GM19397 (cell line): ENCODE results near the gene PPP1R13L.

Experiments
- ATAC-seq: cut with Tn5 transposase; IDR thresholded peaks from one replicate; pipeline ENCODE4 v1.9.1; 2021; ENCODE audit warnings: mild to moderate bottlenecking, moderate library complexity; ENCODE audit not compliant: unreplicated experiment

PPP1R13L gene

GRCh38 chr19:45407091-45407375 is 2.2 kb upstream of the PPP1R13L start:
- no peak for ATAC-seq

- ATAC-seq: peak; percentile 61
These were observed 1.6 kb upstream of the PPP1R13L start, which contains the start of gene POLR1G for GRCh38 chr19:45406226-45407090. Gene POLR1G (plus strand): TSS chr19:45406644. CDS start chr19:45406697, 53 bp downstream.

GRCh38 chr19:45405435-45406225 is 761 bp upstream of the PPP1R13L start:
- peak; percentile 52 for ATAC-seq

- no peak for ATAC-seq
These were observed 900 bp downstream of the PPP1R13L start for GRCh38 chr19:45403781-45404556.

GRCh38 chr19:45403272-45403671 is 1.6 kb downstream of the PPP1R13L start:
- ATAC-seq: no peak

GRCh38 chr19:45402298-45403061 is 2.4 kb downstream of the PPP1R13L start:
- no peak for ATAC-seq

- no peak for ATAC-seq
These were observed 3.1 kb downstream of the PPP1R13L start for GRCh38 chr19:45401815-45402214.

GRCh38 chr19:45400192-45400591 is 4.7 kb downstream of the PPP1R13L start:
- ATAC-seq: no peak

GRCh38 chr19:45395821-45396617 is 8.8 kb downstream of the PPP1R13L start:
- ATAC-seq: no peak

- ATAC-seq: no peak
These were observed 12.8 kb downstream of the PPP1R13L start for GRCh38 chr19:45391871-45392665.

- ATAC-seq: no peak
These were observed 13.5 kb downstream of the PPP1R13L start for GRCh38 chr19:45391346-45391745.

- ATAC-seq: no peak
These were observed 19.3 kb downstream of the PPP1R13L start for GRCh38 chr19:45385392-45386221.

- no peak for ATAC-seq
These were observed 22.4 kb downstream of the PPP1R13L start for GRCh38 chr19:45382426-45382825.

- ATAC-seq: no peak
These were observed 24.8 kb downstream of the PPP1R13L start for GRCh38 chr19:45380107-45380506.

GRCh38 chr19:45376045-45376724 is 28.7 kb downstream of the PPP1R13L start:
- ATAC-seq: no peak

GRCh38 chr19:45370410-45371204 is 34.3 kb downstream of the PPP1R13L start, which contains the start of gene ERCC2:
Gene ERCC2 (minus strand): TSS chr19:45370573. CDS start chr19:45370540, 33 bp downstream.
- peak; percentile 96 for ATAC-seq
